SK-N-MC (cell line): ENCODE measurements around the gene PDE11A.

ENCODE experiments used
- EZH2 ChIP-seq: fragments of 200-600 bp; sonication (generic); IDR thresholded peaks from one replicate; pipeline ENCODE4 v1.6.1; 2017; ENCODE audit warnings: antibody characterized with exemption
- FOXP2 ChIP-seq: optimal IDR thresholded peaks from 2 replicates; pipeline ENCODE3; 2011; ENCODE audit warnings: mild to moderate bottlenecking, moderate library complexity; ENCODE audit not compliant: insufficient read depth; ENCODE audit errors: extremely low read length, control extremely low read depth
- POLR2AphosphoS5 ChIP-seq: IDR thresholded peaks from 2 replicates; pipeline ENCODE4 v1.6.1; 2012; ENCODE audit warnings: mild to moderate bottlenecking, low read depth, low read length, borderline replicate concordance

GRCh38 chr2:177586154-177586553, 486.4 kb downstream of the PDE11A start:
- no peak for TF ChIP-seq POLR2AphosphoS5
- TF ChIP-seq EZH2 = no peak
- no peak for TF ChIP-seq FOXP2
